Hippocampal formation (tissue), 2 donors: Measurements from ENCODE around the gene RPS25.
"Not testable (repeated sequence)": the region's sequence is repeated elsewhere in the genome, so short reads cannot be mapped to it uniquely, and the experiment has no call there.

Source experiments
- DNase-seq, 2 donors: peaks; one replicate each; lab custom pipeline; 2025; lab: John Stamatoyannopoulos, UW

RPS25 gene

GRCh38 chr11:119018074-119018938 is at the start of gene RPS25, which contains the start of gene TRAPPC4:
RPS25 (minus strand) TSS chr11:119018343; CDS start chr11:119018284, 59 bp downstream.
TRAPPC4 (plus strand) TSS chr11:119018766; CDS start chr11:119018796, 30 bp downstream.
- peak; percentile 97 to 98 for DNase-seq

GRCh38 chr11:119067371-119068222 is 49.5 kb upstream of the RPS25 start, which contains the start of gene VPS11:
VPS11 (plus strand) TSS chr11:119067818; CDS start chr11:119067824, 6 bp downstream.
- DNase-seq = peak; percentile 95

- no peak for DNase-seq
These were observed 47.2 kb upstream of the RPS25 start for GRCh38 chr11:119065369-119065768.

GRCh38 chr11:119062779-119063178 is 44.6 kb upstream of the RPS25 start:
- no peak for DNase-seq

- DNase-seq = no peak
These were observed 43.1 kb upstream of the RPS25 start for GRCh38 chr11:119061256-119061655.

- DNase-seq = not testable (repeated sequence)
These were observed 41.0 kb upstream of the RPS25 start for GRCh38 chr11:119059128-119059527.

- peak; percentile 93 to 96 for DNase-seq
These were observed 39.0 kb upstream of the RPS25 start, which contains the start of gene HYOU1 for GRCh38 chr11:119057000-119057769. HYOU1 (minus strand) TSS chr11:119057205; CDS start chr11:119056160, 1,045 bp downstream.

- DNase-seq = no peak
These were observed 38.4 kb upstream of the RPS25 start for GRCh38 chr11:119056421-119056999.

GRCh38 chr11:119055901-119056300 is 37.8 kb upstream of the RPS25 start:
- no peak for DNase-seq

GRCh38 chr11:119054418-119054817 is 36.3 kb upstream of the RPS25 start:
- no peak for DNase-seq

- no peak for DNase-seq
These were observed 34.1 kb upstream of the RPS25 start for GRCh38 chr11:119052163-119052814.

- DNase-seq = no peak
These were observed 33.5 kb upstream of the RPS25 start for GRCh38 chr11:119051440-119052162.

- no peak for DNase-seq
These were observed 30.9 kb upstream of the RPS25 start for GRCh38 chr11:119049081-119049480.

GRCh38 chr11:119048644-119049043 is 30.5 kb upstream of the RPS25 start:
- DNase-seq = no peak

GRCh38 chr11:119047205-119047604 is 29.1 kb upstream of the RPS25 start:
- no peak for DNase-seq

- DNase-seq = no peak
These were observed 28.3 kb upstream of the RPS25 start for GRCh38 chr11:119046489-119046888.

GRCh38 chr11:119044708-119045107 is 26.6 kb upstream of the RPS25 start:
- no peak for DNase-seq

GRCh38 chr11:119042927-119043326 is 24.8 kb upstream of the RPS25 start:
- DNase-seq = no peak

GRCh38 chr11:119041821-119042514 is 23.8 kb upstream of the RPS25 start:
- DNase-seq = no peak
